HG03060 (cell line): ENCODE data around the gene ZNF274.
"Not testable (repeated sequence)": the region's sequence is repeated elsewhere in the genome, so short reads cannot be mapped to it uniquely, and the experiment has no call there.

Source experiments
- ATAC-seq: cut with Tn5 transposase; IDR thresholded peaks from one replicate; pipeline ENCODE4 v1.9.1; 2021; ENCODE audit warnings: low read depth, moderate number of reproducible peaks; ENCODE audit not compliant: unreplicated experiment

ZNF274 gene

DNA sequence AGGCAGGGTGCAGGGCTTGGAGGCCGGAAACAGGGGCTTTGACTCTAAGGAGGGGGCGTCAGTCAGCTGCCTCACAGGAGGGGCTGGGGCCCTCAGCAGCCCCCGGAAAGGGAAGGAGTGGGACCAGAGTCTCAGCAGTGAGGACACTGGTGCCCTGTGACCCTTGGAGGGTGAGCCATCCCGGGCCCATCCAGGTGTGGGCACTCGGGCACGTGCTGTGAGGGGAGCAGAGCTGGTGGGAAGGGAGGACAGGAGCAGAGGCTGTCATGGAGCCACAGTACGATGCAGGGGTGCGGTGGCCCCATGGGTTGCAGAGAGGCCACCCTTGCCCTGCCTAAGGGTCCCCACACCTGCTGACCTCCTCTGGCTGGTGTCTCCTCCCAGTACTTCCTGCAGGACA is 26.7 kb downstream of the ZNF274 start:
- ATAC-seq, result no peak

DNA sequence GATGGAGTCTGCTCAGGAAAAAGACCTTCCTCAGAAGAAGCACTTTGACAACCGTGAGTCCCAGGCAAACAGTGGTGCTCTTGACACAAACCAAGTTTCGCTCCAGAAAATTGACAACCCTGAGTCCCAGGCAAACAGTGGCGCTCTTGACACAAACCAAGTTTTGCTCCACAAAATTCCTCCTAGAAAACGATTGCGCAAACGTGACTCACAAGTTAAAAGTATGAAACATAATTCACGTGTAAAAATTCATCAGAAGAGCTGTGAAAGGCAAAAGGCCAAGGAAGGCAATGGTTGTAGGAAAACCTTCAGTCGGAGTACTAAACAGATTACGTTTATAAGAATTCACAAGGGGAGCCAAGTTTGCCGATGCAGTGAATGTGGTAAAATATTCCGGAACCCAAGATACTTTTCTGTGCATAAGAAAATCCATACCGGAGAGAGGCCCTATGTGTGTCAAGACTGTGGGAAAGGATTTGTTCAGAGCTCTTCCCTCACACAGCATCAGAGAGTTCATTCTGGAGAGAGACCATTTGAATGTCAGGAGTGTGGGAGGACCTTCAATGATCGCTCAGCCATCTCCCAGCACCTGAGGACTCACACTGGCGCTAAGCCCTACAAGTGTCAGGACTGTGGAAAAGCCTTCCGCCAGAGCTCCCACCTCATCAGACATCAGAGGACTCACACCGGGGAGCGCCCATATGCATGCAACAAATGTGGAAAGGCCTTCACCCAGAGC is 29.6 kb downstream of the ZNF274 start:
- ATAC-seq, result no peak

DNA sequence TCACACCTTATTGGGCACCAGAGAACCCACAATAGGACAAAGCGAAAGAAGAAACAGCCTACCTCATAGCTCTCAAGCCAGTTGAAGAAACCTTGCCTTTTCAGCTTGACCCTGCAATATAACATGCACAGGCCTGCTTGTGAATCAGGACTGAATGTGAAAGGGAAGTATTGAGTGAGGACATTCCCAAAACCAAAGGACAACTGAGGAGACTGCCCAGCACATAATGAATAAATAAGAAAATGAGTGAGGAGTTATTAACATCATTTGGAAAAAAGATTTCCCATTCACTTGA is 30.2 kb downstream of the ZNF274 start:
- no peak for ATAC-seq

DNA sequence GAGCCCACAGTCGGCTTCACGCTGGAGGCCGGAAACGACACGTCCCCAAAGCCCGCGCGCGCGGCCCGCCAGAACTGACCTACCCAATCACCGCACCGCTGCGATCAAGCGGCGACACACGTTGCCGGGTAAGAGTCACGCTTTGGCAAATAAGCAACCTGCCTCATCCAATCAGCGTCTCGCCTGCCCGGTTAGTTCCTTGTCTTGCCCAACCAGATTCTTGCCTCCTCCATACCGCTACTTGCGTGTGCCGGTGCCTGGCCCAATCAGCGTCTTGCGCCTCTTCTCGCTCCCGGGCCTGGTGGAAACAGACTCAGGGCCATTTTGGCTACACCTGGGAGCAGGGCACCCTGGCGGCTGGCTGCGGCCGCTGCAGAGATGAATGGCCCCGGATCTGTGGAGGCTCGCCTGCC is 34.2 kb downstream of the ZNF274 start:
- no peak for ATAC-seq

DNA sequence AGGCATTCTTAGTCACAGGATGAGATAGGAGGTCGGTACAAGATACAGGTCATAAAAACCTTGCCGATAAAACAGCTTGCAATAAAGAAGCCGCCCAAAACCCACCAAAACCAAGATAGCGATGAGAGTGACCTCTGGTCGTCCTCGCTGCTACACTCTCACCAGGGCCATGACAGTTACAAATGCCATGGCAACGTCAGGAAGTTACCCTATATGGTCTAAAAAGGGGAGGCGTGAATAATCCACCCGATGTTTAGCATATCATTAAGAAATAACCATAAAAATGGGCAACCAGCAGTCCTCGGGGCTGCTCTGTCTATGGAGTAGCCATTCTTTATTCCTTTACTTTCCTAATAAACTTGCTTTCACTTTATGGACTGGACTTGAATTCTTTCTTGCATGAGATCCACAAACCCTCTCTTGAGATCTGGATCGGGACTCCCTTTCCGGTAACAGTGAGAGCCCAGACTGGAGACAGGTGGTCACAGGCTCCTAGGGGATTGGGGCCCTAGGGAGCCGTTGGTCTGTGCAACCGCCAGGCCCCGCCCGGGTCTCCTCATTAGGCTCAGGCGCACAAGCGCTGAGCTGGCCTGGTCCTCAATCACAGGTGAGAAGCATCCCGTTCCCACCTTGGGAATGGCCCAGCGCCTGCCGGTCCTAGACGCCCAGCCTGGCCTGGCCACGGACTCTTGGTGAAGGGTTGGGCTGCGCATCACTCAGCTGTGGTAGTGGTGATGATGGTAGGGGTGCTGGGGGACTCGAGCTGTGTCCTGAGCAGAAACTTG is 34.9 kb downstream of the ZNF274 start:
- no peak for ATAC-seq

DNA sequence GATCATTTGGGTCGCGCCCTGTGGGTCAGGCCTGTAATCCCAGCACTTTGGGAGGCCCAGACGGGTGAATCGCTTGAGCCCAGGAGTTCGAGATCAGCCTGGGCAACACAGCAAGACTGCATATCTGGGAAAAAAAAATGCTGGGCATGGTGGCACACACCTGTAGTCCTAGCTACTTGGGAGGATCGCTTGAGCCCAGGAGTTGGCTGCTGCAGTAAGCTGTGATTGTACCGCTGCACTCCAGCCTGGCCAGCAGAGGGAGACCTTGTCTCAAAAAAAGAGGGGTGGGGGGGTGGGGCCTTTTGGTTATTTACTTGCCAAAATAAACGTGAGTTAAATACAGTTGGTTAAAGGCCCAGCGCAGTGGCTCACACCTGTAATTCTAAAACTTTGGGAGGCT is 36.0 kb downstream of the ZNF274 start:
- no peak for ATAC-seq

DNA sequence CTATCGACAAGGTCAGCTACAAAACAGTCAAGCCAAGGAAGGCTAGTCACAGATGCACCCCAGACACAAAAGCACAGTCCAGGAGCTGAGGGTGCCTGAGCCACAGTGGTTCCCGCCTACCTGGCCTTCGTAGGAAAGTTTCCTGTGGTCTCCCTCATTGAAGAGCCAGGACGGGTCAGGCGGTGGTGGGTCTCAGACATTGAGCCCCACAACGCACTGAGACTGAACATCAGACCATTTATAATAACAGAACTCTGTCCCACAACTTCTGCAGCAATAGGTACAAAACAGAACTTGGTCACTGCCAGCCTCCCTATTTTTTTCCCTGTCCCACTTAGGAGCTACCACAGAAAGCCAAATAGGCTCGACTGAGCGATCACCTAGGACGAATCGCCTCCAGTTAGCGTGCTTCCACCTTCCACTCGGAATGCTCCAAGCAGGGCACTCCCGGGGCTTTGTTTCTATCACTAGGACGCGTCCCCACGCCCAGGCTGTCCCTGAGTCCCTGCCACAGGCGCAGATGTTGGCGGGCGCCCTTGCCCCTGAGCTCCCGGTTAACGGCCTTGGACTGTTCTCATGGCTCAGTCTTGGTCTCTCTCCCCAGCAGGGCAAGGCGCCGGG is 45.2 kb downstream of the ZNF274 start:
- ATAC-seq, result no peak

DNA sequence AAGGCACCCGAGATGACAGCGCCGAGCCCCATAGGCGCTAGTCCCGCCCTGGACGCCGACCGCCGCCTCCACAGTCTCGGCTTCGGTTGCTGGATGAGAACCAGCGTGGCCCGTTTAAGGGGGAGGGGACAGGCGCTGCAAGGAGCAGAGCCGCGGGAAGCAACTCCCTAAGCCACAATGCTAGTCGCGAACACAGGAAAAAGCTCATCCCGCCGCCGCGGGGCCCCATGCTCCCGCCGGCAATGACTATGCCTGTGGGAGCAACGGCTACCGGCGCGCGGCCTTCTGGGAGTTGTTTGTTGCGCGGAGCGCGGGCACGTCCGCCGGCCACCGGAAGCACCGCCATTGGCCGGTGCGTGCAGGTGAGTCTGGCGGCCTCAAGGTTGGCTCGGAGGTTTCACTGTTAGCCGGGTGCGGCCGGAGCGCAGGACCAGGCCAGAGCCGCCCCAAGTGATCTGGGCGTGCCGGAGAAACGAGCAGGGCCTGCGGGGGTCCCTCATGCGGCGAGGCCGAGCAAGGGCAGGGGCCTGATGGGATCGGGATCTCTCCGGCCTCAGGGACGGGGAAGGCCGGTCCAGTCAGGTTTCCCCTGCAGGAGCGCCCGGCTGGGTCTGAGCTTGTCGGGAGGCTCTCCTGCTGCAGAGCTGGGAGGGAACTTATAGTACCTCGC is 45.9 kb downstream of the ZNF274 start, which contains the start of gene ZNF544:
TSS of gene ZNF544 (plus strand) at position 330 of the 670 bp plus-strand sequence. CDS start 15,110 bp downstream, outside the sequence.
- no peak for ATAC-seq

DNA sequence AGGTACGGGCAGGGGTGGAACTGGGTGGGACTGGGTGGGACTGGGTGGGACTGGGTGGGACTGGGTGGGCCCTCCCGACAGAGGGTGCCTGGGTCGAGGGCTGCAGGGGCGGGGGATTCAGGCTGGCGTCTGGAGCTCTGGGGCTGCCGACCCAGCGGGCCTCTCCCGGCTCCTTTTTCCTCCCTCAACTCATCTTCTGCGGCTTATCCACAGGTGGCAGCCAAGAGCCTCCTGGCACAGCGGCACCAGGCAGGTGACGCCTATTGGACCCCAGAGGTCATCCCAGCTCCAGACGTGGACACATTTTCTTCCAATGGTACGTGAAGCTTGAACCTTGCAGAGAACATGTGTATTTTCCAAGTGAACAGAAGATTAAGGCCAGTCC is 46.4 kb downstream of the ZNF274 start:
- ATAC-seq, result no peak

DNA sequence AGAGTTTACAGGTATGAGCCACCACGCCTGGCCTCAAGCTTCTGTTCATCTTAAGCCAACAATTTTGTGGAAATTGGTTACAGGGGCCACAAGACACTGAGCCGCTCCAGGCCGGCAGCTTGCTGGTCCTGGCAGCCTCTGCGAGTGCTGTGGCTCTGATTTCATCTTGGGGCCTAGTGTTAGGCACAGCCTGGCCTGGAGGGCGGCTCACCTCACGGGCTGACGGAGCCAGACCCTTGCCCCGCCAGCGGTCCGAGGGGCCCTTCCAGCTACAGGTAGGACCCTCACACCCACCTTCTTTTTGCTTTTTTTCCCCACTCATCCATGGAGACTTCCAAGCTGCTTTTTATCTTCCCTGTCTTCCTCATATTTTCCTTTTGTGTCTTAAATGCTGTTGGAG is 54.5 kb downstream of the ZNF274 start:
- no peak for ATAC-seq

DNA sequence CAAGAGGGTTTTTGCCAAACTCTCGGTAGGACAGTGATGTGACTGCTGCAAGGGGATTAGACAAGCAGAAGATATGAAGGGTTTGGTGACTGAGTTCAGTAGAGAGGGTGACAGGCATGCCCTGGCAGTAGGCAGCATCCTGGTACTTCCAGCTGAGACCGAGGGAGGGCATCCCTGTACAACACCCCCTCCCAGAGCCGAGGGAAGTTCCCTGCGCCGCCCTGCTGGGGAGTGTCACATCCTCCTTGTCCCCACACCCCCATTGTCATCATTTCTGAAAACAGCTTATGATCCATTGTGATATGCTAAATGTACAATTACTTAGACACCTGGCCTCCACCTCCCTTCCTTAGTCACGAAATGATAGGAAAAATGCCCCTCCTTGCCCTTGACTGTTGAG is 60.5 kb downstream of the ZNF274 start:
- ATAC-seq, result no peak

DNA sequence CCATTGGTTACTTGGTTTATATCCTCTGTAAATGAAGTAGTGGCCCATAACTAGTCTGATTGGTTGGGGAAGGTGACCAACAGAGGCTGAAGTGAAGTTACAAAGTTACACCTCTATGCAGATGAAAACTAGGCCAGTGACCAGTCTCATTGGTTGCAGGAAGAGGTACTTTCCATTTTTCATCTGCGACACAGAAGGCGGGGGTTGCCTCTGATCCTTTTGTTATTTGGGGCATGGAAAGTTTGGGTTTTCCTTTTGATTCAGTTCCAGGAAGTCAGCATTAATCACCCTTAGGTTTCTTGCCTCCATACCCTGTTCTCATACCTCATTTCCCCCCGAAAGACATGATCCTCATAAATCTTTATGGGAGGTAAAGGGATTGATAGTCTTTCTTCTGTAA is 66.0 kb downstream of the ZNF274 start:
- no peak for ATAC-seq

DNA sequence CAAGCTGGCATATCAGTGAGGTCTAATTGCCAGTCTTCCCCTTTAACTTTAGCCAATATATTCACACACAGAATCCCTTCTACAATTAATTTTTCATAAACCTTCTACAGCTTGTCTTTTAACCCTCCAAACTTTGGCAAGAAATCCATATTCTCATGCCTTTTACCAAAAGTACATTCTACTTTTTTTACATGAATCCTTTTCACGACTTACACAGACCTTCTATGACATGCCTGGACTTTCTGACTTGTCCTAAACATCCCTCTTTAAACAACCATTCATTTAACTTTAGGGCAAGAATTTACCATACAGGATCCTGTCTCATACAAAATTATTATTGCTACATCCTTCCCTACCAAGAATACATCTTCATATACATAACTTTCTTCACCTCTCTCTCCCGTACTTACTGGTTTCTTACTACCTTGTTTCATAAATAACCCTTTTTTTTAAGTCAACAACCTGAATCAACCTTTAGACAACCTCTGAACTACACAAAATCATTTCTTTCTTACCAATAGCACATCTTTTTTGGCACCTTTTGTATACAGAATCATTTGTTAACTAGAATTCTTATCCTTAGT is 69.3 kb downstream of the ZNF274 start:
- ATAC-seq, result no peak

DNA sequence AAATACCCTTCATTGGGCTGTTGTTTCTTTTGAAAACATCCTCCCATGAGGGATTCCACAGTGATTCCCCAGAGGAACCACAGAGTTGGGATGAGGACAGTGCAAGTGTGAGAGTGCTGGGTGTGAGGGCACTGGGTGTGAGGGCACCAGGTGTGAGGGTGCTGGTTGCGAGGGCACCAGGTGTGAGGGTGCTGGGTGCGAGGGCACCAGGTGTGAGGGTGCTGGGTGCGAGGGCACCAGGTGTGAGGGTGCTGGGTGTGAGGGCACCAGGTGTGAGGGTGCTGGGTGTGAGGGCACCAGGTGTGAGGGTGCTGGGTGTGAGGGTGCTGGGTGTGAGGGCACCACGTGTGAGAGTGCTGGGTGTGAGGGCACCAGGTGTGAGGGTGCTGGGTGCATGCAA is 75.4 kb downstream of the ZNF274 start:
- not testable (repeated sequence) for ATAC-seq

DNA sequence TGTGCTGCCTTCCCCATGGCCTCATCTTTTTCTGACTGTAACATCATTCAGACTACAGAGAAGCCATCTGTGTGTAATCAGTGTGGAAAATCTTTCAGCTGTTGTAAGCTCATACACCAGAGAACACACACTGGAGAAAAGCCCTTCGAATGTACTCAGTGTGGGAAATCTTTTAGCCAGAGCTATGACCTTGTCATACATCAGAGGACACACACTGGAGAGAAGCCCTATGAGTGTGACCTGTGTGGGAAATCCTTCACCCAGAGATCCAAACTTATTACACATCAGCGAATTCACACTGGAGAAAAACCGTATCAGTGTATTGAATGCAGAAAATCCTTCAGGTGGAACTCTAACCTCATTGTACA is 78.7 kb downstream of the ZNF274 start:
- ATAC-seq, result no peak

DNA sequence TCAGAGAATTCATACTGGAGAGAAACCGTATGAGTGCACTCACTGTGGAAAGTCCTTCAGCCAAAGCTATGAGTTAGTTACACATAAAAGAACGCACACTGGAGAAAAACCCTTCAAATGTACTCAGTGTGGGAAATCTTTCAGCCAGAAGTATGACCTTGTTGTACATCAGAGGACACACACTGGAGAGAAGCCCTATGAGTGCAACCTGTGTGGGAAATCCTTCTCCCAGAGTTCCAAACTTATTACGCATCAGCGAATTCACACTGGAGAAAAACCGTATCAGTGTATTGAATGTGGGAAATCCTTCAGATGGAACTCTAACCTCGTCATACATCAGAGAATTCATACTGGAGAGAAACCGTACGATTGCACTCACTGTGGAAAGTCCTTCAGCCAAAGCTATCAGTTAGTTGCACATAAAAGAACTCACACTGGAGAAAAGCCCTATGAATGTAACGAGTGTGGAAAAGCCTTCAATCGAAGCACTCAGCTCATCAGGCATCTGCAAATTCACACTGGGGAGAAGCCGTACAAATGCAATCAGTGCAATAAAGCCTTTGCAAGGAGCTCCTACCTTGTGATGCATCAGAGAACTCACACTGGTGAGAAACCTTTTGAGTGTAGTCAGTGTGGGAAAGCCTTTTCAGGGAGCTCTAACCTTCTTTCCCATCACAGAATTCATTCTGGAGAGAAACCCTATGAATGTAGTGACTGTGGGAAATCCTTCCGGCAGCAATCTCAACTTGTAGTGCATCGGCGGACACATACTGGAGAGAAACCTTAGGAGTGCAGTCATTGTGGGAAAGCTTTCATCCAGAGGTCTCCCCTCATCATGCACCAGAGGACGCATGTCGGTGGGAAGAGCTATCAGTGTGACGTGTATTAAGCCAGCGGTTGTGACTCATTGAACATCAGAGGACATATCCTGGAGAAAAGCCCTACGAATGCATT is 79.4 kb downstream of the ZNF274 start:
- no peak for ATAC-seq

DNA sequence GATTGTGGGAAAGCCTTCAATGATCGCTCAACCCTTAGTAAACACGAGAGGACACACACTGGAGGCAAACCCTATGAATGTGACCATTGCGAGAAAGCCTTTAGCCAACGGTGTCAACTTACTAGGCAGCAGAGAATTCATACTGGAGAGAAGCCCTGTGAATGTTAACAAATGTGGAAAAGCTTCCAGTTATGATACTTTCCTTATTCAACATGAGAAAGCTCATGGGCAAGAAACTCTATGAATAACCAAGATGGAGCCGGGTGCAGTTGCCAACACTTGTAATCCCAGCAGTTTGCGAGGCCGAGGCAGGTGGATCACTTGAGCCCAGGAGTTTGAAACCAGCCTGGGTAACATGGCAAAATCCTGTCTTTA is 80.0 kb downstream of the ZNF274 start:
- no peak for ATAC-seq
